WTC11 (cell line): ENCODE results near the gene SCN8A.

Experiments
- CREB1 ChIP-seq: sonication (generic); formaldehyde crosslinking; IDR thresholded peaks from 2 replicates; pipeline ENCODE4 v1.8.0; 2023; ENCODE audit warnings: mild to moderate bottlenecking, missing genetic modification reagents
- ETV6 ChIP-seq: sonication (generic); formaldehyde crosslinking; IDR thresholded peaks from 2 replicates; pipeline ENCODE4 v1.8.1; 2022; ENCODE audit warnings: mild to moderate bottlenecking, missing genetic modification reagents
- FOXP1 ChIP-seq: sonication (generic); formaldehyde crosslinking; IDR thresholded peaks from 2 replicates; pipeline ENCODE4 v1.8.0; 2022; ENCODE audit warnings: missing genetic modification reagents, mild to moderate bottlenecking, moderate library complexity, borderline replicate concordance
- SP1 ChIP-seq: sonication (generic); formaldehyde crosslinking; conservative IDR thresholded peaks from 2 replicates; pipeline ENCODE4 v1.8.1; 2022; ENCODE audit warnings: missing genetic modification reagents
- TF ChIP-seq, protein P1 (sequence below): sonication (generic); formaldehyde crosslinking; IDR thresholded peaks from 2 replicates; pipeline ENCODE4 v1.8.1; 2023; ENCODE audit warnings: mild to moderate bottlenecking, missing genetic modification reagents, borderline replicate concordance
- TF ChIP-seq, protein P2 (sequence below): fragments of 200-600 bp; IDR thresholded peaks from 2 replicates; pipeline ENCODE4 v1.8.0; 2022; ENCODE audit warnings: antibody characterized with exemption
- TF ChIP-seq, protein P3 (sequence below): sonication (generic); formaldehyde crosslinking; conservative IDR thresholded peaks from 2 replicates; pipeline ENCODE4 v1.8.1; 2023; ENCODE audit warnings: mild to moderate bottlenecking, low read depth, missing genetic modification reagents, moderate library complexity
- TF ChIP-seq, protein P4 (sequence below): sonication (generic); formaldehyde crosslinking; IDR thresholded peaks from 2 replicates; pipeline ENCODE4 v1.8.0; 2022; ENCODE audit warnings: mild to moderate bottlenecking, missing genetic modification reagents

DNA sequence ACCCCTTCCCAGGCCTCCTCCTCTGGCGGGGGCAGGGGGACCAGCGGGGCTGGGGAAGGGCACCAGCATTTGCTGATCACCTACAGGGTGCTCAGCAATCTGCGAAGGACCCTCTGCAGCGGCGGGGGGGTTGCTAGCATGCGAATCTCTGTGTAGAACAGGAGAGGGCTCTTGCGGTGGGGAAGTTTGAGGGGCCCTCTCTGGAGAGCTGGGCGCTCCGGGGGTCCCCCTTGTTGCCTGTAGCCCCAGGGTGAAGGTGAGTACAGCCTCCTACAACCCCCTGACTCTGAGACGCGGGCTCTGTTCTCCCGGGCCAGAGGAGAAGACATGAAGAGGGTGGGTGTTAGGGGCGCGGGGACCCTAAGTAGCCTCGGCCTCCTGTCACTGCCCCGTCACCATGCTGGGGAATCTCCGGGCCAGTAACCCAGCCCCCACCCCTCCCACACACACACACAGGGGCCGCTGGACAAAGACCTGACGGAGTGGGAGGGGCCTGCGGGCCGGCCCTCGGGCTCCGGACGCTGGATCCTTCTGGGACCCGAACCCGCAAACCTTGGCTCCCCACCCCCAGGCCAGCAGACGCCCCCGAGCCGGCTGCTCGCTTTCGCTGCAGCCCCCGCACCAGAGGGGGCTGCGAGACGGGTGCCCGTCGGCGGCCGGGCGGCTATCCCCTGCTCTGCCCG, 256.8 kb downstream of the SCN8A start:
- TF ChIP-seq, protein P1, sequence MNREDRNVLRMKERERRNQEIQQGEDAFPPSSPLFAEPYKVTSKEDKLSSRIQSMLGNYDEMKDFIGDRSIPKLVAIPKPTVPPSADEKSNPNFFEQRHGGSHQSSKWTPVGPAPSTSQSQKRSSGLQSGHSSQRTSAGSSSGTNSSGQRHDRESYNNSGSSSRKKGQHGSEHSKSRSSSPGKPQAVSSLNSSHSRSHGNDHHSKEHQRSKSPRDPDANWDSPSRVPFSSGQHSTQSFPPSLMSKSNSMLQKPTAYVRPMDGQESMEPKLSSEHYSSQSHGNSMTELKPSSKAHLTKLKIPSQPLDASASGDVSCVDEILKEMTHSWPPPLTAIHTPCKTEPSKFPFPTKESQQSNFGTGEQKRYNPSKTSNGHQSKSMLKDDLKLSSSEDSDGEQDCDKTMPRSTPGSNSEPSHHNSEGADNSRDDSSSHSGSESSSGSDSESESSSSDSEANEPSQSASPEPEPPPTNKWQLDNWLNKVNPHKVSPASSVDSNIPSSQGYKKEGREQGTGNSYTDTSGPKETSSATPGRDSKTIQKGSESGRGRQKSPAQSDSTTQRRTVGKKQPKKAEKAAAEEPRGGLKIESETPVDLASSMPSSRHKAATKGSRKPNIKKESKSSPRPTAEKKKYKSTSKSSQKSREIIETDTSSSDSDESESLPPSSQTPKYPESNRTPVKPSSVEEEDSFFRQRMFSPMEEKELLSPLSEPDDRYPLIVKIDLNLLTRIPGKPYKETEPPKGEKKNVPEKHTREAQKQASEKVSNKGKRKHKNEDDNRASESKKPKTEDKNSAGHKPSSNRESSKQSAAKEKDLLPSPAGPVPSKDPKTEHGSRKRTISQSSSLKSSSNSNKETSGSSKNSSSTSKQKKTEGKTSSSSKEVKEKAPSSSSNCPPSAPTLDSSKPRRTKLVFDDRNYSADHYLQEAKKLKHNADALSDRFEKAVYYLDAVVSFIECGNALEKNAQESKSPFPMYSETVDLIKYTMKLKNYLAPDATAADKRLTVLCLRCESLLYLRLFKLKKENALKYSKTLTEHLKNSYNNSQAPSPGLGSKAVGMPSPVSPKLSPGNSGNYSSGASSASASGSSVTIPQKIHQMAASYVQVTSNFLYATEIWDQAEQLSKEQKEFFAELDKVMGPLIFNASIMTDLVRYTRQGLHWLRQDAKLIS (CRISPR knock-in tag) = no peak
- TF ChIP-seq, protein P2, sequence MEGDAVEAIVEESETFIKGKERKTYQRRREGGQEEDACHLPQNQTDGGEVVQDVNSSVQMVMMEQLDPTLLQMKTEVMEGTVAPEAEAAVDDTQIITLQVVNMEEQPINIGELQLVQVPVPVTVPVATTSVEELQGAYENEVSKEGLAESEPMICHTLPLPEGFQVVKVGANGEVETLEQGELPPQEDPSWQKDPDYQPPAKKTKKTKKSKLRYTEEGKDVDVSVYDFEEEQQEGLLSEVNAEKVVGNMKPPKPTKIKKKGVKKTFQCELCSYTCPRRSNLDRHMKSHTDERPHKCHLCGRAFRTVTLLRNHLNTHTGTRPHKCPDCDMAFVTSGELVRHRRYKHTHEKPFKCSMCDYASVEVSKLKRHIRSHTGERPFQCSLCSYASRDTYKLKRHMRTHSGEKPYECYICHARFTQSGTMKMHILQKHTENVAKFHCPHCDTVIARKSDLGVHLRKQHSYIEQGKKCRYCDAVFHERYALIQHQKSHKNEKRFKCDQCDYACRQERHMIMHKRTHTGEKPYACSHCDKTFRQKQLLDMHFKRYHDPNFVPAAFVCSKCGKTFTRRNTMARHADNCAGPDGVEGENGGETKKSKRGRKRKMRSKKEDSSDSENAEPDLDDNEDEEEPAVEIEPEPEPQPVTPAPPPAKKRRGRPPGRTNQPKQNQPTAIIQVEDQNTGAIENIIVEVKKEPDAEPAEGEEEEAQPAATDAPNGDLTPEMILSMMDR = no peak
- TF ChIP-seq CREB1 = no peak
- TF ChIP-seq SP1 = 0 out of 2 replicates have a peak, but pooled peaks have one; percentile 13
- no peak for TF ChIP-seq ETV6 (CRISPR knock-in tag)
- no peak for TF ChIP-seq FOXP1
- TF ChIP-seq, protein P3, sequence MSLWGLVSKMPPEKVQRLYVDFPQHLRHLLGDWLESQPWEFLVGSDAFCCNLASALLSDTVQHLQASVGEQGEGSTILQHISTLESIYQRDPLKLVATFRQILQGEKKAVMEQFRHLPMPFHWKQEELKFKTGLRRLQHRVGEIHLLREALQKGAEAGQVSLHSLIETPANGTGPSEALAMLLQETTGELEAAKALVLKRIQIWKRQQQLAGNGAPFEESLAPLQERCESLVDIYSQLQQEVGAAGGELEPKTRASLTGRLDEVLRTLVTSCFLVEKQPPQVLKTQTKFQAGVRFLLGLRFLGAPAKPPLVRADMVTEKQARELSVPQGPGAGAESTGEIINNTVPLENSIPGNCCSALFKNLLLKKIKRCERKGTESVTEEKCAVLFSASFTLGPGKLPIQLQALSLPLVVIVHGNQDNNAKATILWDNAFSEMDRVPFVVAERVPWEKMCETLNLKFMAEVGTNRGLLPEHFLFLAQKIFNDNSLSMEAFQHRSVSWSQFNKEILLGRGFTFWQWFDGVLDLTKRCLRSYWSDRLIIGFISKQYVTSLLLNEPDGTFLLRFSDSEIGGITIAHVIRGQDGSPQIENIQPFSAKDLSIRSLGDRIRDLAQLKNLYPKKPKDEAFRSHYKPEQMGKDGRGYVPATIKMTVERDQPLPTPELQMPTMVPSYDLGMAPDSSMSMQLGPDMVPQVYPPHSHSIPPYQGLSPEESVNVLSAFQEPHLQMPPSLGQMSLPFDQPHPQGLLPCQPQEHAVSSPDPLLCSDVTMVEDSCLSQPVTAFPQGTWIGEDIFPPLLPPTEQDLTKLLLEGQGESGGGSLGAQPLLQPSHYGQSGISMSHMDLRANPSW (CRISPR knock-in tag) = no peak
- TF ChIP-seq, protein P4, sequence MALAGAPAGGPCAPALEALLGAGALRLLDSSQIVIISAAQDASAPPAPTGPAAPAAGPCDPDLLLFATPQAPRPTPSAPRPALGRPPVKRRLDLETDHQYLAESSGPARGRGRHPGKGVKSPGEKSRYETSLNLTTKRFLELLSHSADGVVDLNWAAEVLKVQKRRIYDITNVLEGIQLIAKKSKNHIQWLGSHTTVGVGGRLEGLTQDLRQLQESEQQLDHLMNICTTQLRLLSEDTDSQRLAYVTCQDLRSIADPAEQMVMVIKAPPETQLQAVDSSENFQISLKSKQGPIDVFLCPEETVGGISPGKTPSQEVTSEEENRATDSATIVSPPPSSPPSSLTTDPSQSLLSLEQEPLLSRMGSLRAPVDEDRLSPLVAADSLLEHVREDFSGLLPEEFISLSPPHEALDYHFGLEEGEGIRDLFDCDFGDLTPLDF (CRISPR knock-in tag) = no peak
